Kidney (tissue), 14 donors: Measurements from ENCODE around the gene UXT. TPM values are rescaled to one million over a fixed set of nuclear protein-coding genes. Genes with fewer than 3 reads are reported as not detected.

ENCODE experiments used
- DNase-seq, 5 donors: peaks; one replicate each; pipeline ENCODE4 v3.0.0-alpha.2; 2013 to 2020
- FAIRE-seq: peaks from 2 replicates; lab custom pipeline; 2012; peaks lifted over from hg19 to GRCh38; lab: Jason Lieb, UNC
- H3K27ac ChIP-seq, 2 donors: one replicate each; pipeline ENCODE4 v1.7.0; 2013; ENCODE audit warnings: low read depth in 2 of 2, low read length in 2 of 2, inconsistent platforms in 1 of 2
- H3K27me3 ChIP-seq: one replicate; pipeline ENCODE4 v1.7.1; 2013; ENCODE audit warnings: low read length, inconsistent platforms; ENCODE audit not compliant: control insufficient read depth, insufficient read depth
- H3K36me3 ChIP-seq, 3 donors: one replicate each; pipeline versions ENCODE4 v1.7.0 to v1.7.1; 2013; ENCODE audit warnings: low read length in 3 of 3, control low read depth in 1 of 3, inconsistent platforms in 1 of 3; ENCODE audit not compliant: insufficient read depth in 3 of 3, control insufficient read depth in 2 of 3
- H3K4me1 ChIP-seq, 3 donors: one replicate each; pipeline versions ENCODE4 v1.7.0 to v1.7.1; 2013; ENCODE audit warnings: low read length in 3 of 3, inconsistent platforms in 1 of 3, low read depth in 1 of 3; ENCODE audit not compliant: control insufficient read depth in 2 of 3, insufficient read depth in 2 of 3
- H3K4me3 ChIP-seq, 3 donors: one replicate each; pipeline versions ENCODE4 v1.7.0 to v1.8.1; 2013; ENCODE audit warnings: low read length in 3 of 3, control low read depth in 1 of 3, inconsistent platforms in 1 of 3
- H3K9ac ChIP-seq, 3 donors: one replicate each; pipeline versions ENCODE4 v1.7.0 to v1.7.1; 2013; ENCODE audit warnings: low read length in 3 of 3, control low read depth in 1 of 3, inconsistent platforms in 1 of 3
- H3K9me3 ChIP-seq, 3 donors: one replicate each; pipeline versions ENCODE4 v1.7.0 to v1.7.1; 2013; ENCODE audit warnings: low read length in 3 of 3, control low read depth in 1 of 3, inconsistent platforms in 1 of 3; ENCODE audit not compliant: control insufficient read depth in 2 of 3, insufficient read depth in 1 of 3
- CTCF ChIP-seq: IDR thresholded peaks from 3 replicates; pipeline ENCODE4 v1.5.1; 2012; ENCODE audit warnings: mild to moderate bottlenecking, moderate library complexity, borderline replicate concordance; ENCODE audit not compliant: insufficient read depth; ENCODE audit errors: extremely low read depth
- intact Hi-C: fragments of 100-400 bp; cut with DNase I; formaldehyde crosslinking; loops from one replicate; pipeline ENCODE4 v1.11.1; 2022
- polyA plus RNA-seq: library from polyadenylated mRNA; stranded (reverse); fragments of 350-450 nt; fragmentation: Illumina TruSeq; extraction: RNeasy Lipid Tissue Mini Kit (QIAGEN cat#74804); gene quantifications from one replicate; pipeline ENCODE4 v1.2.3, GENCODE V29; 2014; ENCODE audit warnings: low read depth, low replicate concordance; ENCODE audit not compliant: insufficient read depth
- total RNA-seq: library from RNA; stranded (reverse); fragmentation: NEBNext Ultra II Directional; extraction: Animal tissue kit (Norgen Biotek cat#: 25700); gene quantifications from one replicate; pipeline ENCODE4 v1.2.1, GENCODE V29; 2021
- donor health status: control.
- donor health status: control.
- donor health status: control.
- donor health status: control.
- donor health status: control.
- donor health status: DM: yes; HTN: yes; CAD: no.
- donor health status: Normal renal cell carcinoma (clear cell type).

Gene UXT
- total and polyA plus RNA-seq, 2 donors from 2014 or later, result 88.0 to 210 TPM

GRCh38 chrX:47706575-47706974 is 47.6 kb upstream of the UXT start:
- no peak overlapping the region for H3K4me3 ChIP-seq
- no peak overlapping the region for H3K9ac ChIP-seq
- TF ChIP-seq CTCF, result no peak
- H3K36me3 ChIP-seq, result no peaks in the 10 kb centered on the region
- H3K4me1 ChIP-seq, result no peaks in the 10 kb centered on the region
- no peaks in the 10 kb centered on the region for H3K9me3 ChIP-seq
- no peak for FAIRE-seq
- no peak for DNase-seq
- no peaks in the 10 kb centered on the region for H3K27me3 ChIP-seq
- no peak overlapping the region for H3K27ac ChIP-seq
- intact Hi-C loops, result no loop called here

- no peak overlapping the region for H3K27ac ChIP-seq
- H3K9me3 ChIP-seq, result no peaks in the 10 kb centered on the region
- H3K4me1 ChIP-seq, result no peaks in the 10 kb centered on the region
- DNase-seq, result peak in 1 of 5 donors; percentile 3
- H3K36me3 ChIP-seq, result no peaks in the 10 kb centered on the region
- intact Hi-C loops, result no loop called here
- H3K9ac ChIP-seq, result no peak overlapping the region
- FAIRE-seq, result no peak
- TF ChIP-seq CTCF, result no peak
- no peaks in the 10 kb centered on the region for H3K27me3 ChIP-seq
- no peak overlapping the region for H3K4me3 ChIP-seq
Observed at GRCh38 chrX:47704736-47705135, 45.8 kb upstream of the UXT start.

GRCh38 chrX:47697181-47697580 is 38.2 kb upstream of the UXT start:
- no peak for FAIRE-seq
- no peak overlapping the region for H3K4me3 ChIP-seq
- intact Hi-C loops, result no loop called here
- no peak overlapping the region for H3K27ac ChIP-seq
- no peaks in the 10 kb centered on the region for H3K36me3 ChIP-seq
- H3K4me1 ChIP-seq, result no peaks in the 10 kb centered on the region
- no peak for DNase-seq
- no peaks in the 10 kb centered on the region for H3K9me3 ChIP-seq
- no peaks in the 10 kb centered on the region for H3K27me3 ChIP-seq
- no peak for TF ChIP-seq CTCF
- no peak overlapping the region for H3K9ac ChIP-seq

- no peak for DNase-seq
- no peak for FAIRE-seq
- Histone ChIP-seq H3K27ac (no peak overlapping the region), H3K4me1 (no peaks in the 10 kb centered on the region), H3K4me3 (no peak overlapping the region), H3K9me3 (no peaks in the 10 kb centered on the region), H3K9ac (no peak overlapping the region), H3K36me3 (no peaks in the 10 kb centered on the region), H3K27me3 (no peaks in the 10 kb centered on the region)
- intact Hi-C loops, result no loop called here
- TF ChIP-seq CTCF, result no peak
Observed at GRCh38 chrX:47690175-47690574, 31.2 kb upstream of the UXT start.
